Measurements from ENCODE around the gene SSUH2.

DNA sequence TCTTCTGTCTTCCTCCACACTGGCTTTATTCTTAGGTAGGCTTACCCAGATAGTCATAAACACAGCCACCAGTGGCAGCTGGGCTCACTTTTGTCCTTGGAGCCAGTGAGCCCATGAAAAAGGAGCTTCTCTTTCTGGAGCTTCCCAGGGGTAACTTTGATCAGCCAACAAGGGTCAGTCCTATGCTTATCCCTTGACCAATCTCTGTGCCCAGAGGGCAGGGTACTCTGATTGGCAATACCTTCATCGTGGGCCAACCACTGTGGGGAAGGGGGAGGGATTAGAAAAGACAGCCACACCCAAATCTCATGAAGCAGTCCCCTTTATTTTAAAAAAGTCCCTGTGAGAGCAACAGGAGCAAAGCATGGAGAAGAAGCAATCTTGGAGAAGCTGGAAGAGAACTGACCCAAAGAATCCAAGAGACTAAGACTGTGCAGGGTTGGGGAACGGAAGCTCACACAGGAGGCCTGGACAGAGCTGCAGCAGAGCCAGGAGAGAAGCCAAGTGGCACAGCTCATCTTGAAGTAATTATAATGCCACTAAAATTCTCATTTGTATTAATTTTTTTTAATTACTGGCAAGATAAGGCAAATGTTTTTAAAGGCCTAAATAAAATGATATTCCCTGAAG, 70.4 kb downstream of the SSUH2 start:
- TF ChIP-seq CTCF (IDR thresholded peaks at IDR 0.05) (no peak), POLR2A (IDR thresholded peaks at IDR 0.05) (no peak)

Data from adrenal gland (tissue), 5 donors.